Tibial nerve (tissue), 4 donors: ENCODE data around the gene TRIM24. TPM values are rescaled to one million over a fixed set of nuclear protein-coding genes. Genes with fewer than 3 reads are reported as not detected.

ENCODE experiments used
- DNase-seq, 2 donors: peaks; one replicate each; pipeline ENCODE4 v3.0.0-alpha.2; 2019; ENCODE audit warnings: low spot score in 2 of 2
- H3K27ac ChIP-seq, 4 donors: fragments of 200-600 bp; sonication (generic) in 3 of 4; one replicate each; pipeline ENCODE4 v1.5.1; 2017 to 2019; ENCODE audit warnings: mild to moderate bottlenecking in 1 of 4
- H3K27me3 ChIP-seq, 2 donors: fragments of 200-600 bp; sonication (generic) in 1 of 2; one replicate each; pipeline versions ENCODE4 v1.5.1 to v1.6.0; 2017 to 2019
- H3K36me3 ChIP-seq, 3 donors: fragments of 200-600 bp; sonication (generic); one replicate each; pipeline ENCODE4 v1.5.1; 2018 to 2019
- H3K4me1 ChIP-seq, 4 donors: fragments of 200-600 bp; sonication (generic) in 3 of 4; one replicate each; pipeline ENCODE4 v1.5.1; 2017 to 2019
- H3K4me3 ChIP-seq, 4 donors: fragments of 200-600 bp; sonication (generic) in 3 of 4; one replicate each; pipeline ENCODE4 v1.5.1; 2017 to 2019; ENCODE audit warnings: mild to moderate bottlenecking in 1 of 4, moderate library complexity in 1 of 4
- H3K9me3 ChIP-seq, 4 donors: fragments of 200-600 bp; sonication (generic) in 3 of 4; one replicate each; pipeline ENCODE4 v1.5.1; 2017 to 2019
- CTCF ChIP-seq, 5 experiments: fragments of 200-600 bp in 3 of 5; fragments of 450-650 bp in 2 of 5; sonication (generic) in 3 of 5; IDR thresholded peaks; one replicate each; pipeline ENCODE4 v1.5.1; 2016 to 2019; ENCODE audit warnings: antibody characterized with exemption in 5 of 5, mild to moderate bottlenecking in 3 of 5, moderate library complexity in 2 of 5
- EP300 ChIP-seq, 2 donors: sonication (generic); formaldehyde crosslinking; IDR thresholded peaks; one replicate each; pipeline ENCODE4 v1.6.1; 2017; ENCODE audit warnings: antibody characterized with exemption in 2 of 2, mild to moderate bottlenecking in 1 of 2
- POLR2A ChIP-seq, 2 donors: fragments of 450-650 bp; IDR thresholded peaks; one replicate each; pipeline ENCODE4 v1.6.1; 2017; ENCODE audit warnings: antibody characterized with exemption in 2 of 2, mild to moderate bottlenecking in 2 of 2, moderate library complexity in 2 of 2
- WGBS, 2 donors: methylation state at CpG; one replicate each; pipeline ENCODE4 v1.1.5; 2018; 5-methylcytosine and 5-hydroxymethylcytosine counted together
- total RNA-seq, 4 donors: library from RNA; depleted of rRNA; stranded (reverse); fragments of >200 nt; gene quantifications; one replicate each; pipeline ENCODE4 v1.1.0, GENCODE V29; 2016

The TRIM24 gene
- total RNA-seq, 4 donors from 2014 or later, result 15.9 to 20.5 (median 17.7) TPM

- H3K36me3 ChIP-seq, result peaks cover 0 to 37% (median 0%) of the 10 kb centered on the region in 3 donors
- WGBS, 2 donors, result 96 to 98% methylated on average over 2 of the region's 2 CpGs
- TF ChIP-seq CTCF (IDR thresholded peaks at IDR 0.05), result no peak
- no peak for TF ChIP-seq POLR2A (IDR thresholded peaks at IDR 0.05)
- no peak for TF ChIP-seq EP300 (IDR thresholded peaks at IDR 0.05)
- H3K9me3 ChIP-seq, result no peaks in the 10 kb centered on the region
- H3K4me1 ChIP-seq, result no peaks in the 10 kb centered on the region
- H3K4me3 ChIP-seq, result no peak overlapping the region
- no peaks in the 10 kb centered on the region for H3K27me3 ChIP-seq
- DNase-seq, result no peak
- no peak overlapping the region for H3K27ac ChIP-seq
Measured at GRCh38 chr7:138588986-138589385, 128.9 kb downstream of the TRIM24 start.

GRCh38 chr7:138590154-138590553 is 130.1 kb downstream of the TRIM24 start:
- DNase-seq, result no peak
- Histone ChIP-seq H3K36me3 (peaks cover 0 to 26% (median 0%) of the 10 kb centered on the region in 3 donors), H3K27me3 (no peaks in the 10 kb centered on the region), H3K9me3 (no peaks in the 10 kb centered on the region), H3K4me3 (no peak overlapping the region), H3K27ac (no peak overlapping the region), H3K4me1 (no peaks in the 10 kb centered on the region)
- WGBS, 2 donors, result 95 to 100% methylated on average over 1 of the region's 1 CpG
- TF ChIP-seq POLR2A (IDR thresholded peaks at IDR 0.05) (no peak), EP300 (IDR thresholded peaks at IDR 0.05) (no peak), CTCF (IDR thresholded peaks at IDR 0.05) (no peak)

GRCh38 chr7:138595454-138595853 is 135.4 kb downstream of the TRIM24 start:
- no peaks in the 10 kb centered on the region for H3K4me1 ChIP-seq
- no peak overlapping the region for H3K27ac ChIP-seq
- no peaks in the 10 kb centered on the region for H3K36me3 ChIP-seq
- 89 to 93% methylated on average over 2 of the region's 2 CpGs for WGBS, 2 donors
- no peaks in the 10 kb centered on the region for H3K9me3 ChIP-seq
- H3K4me3 ChIP-seq, result no peak overlapping the region
- H3K27me3 ChIP-seq, result no peaks in the 10 kb centered on the region
- TF ChIP-seq EP300 (IDR thresholded peaks at IDR 0.05) (no peak), CTCF (IDR thresholded peaks at IDR 0.05) (no peak), POLR2A (IDR thresholded peaks at IDR 0.05) (no peak)
- DNase-seq, result no peak

GRCh38 chr7:138602451-138602850 is 142.4 kb downstream of the TRIM24 start:
- no peaks in the 10 kb centered on the region for H3K9me3 ChIP-seq
- DNase-seq, result no peak
- WGBS, 2 donors, result 58 to 67% methylated on average over 1 of the region's 1 CpG
- H3K4me1 ChIP-seq, result no peaks in the 10 kb centered on the region
- H3K27ac ChIP-seq, result no peak overlapping the region
- TF ChIP-seq CTCF (IDR thresholded peaks at IDR 0.05) (no peak), EP300 (IDR thresholded peaks at IDR 0.05) (no peak), POLR2A (IDR thresholded peaks at IDR 0.05) (no peak)
- H3K4me3 ChIP-seq, result no peak overlapping the region
- H3K27me3 ChIP-seq, result no peaks in the 10 kb centered on the region
- no peaks in the 10 kb centered on the region for H3K36me3 ChIP-seq

- Histone ChIP-seq H3K36me3 (no peaks in the 10 kb centered on the region), H3K27me3 (no peaks in the 10 kb centered on the region), H3K4me3 (no peak overlapping the region), H3K9me3 (no peaks in the 10 kb centered on the region), H3K4me1 (no peaks in the 10 kb centered on the region), H3K27ac (no peak overlapping the region)
- DNase-seq, result no peak
- 71 to 77% methylated on average over 8 of the region's 8 CpGs for WGBS, 2 donors
- TF ChIP-seq EP300 (IDR thresholded peaks at IDR 0.05) (no peak), POLR2A (IDR thresholded peaks at IDR 0.05) (no peak), CTCF (IDR thresholded peaks at IDR 0.05) (no peak)
Measured at GRCh38 chr7:138603549-138604318, 143.7 kb downstream of the TRIM24 start.
